Measurements from ENCODE around the gene CEP350.

GRCh38 chr1:180031664-180032063 is 77.1 kb downstream of the CEP350 start:
- no peak for TF ChIP-seq CTCF (conservative IDR thresholded peaks at IDR 0.05; ENCODE audit: low read length)
- TF ChIP-seq EZH2phosphoT487 (IDR thresholded peaks at IDR 0.05; ENCODE audit: borderline replicate concordance, low read depth, low read length), result no peak
